ENCODE measurements around the gene CUL2. TPM values are rescaled to one million over a fixed set of nuclear protein-coding genes. Genes with fewer than 3 reads are reported as not detected.
"Not testable (repeated sequence)": the region's sequence is repeated elsewhere in the genome, so short reads cannot be mapped to it uniquely, and the experiment has no call there.

The CUL2 gene
- total RNA-seq, 1 experiment from 2014 or later: 30.7 TPM

DNA sequence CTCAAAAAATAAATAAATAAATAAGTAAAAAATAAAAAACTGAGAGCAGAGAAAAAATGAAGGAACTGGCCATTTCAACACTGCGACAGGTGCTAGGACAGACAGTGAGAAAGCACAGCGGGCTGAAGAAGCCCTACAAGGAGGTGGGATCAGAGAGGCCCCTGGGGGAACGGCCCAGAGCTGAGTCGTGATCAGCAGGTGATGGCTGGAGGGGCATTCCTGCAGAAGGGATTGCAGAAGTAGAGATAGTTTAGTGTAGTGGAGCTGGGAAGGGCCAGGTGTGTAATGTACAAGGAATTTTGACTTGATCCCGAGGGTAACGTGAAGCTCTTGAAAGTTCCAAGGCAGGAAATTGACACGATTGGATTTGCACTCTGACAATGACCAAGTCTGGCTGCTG is 112.1 kb downstream of the CUL2 start:
- ChIA-PET POLR2A (no interaction called here), CTCF (no interaction called here)
- H3K4me3 Mint-ChIP-seq (ENCODE audit: unreplicated experiment): no peak overlapping the region
- H3K36me3 Mint-ChIP-seq (ENCODE audit: insufficient read depth, unreplicated experiment): no peaks in the 10 kb centered on the region
- no TSS peak for BruUV-seq (replicated peaks)
- peaks cover 10% of the 10 kb centered on the region for H3K4me1 Mint-ChIP-seq (ENCODE audit: insufficient read depth, unreplicated experiment)
- H3K27ac Mint-ChIP-seq (ENCODE audit: low read depth, unreplicated experiment): no peak overlapping the region
- TF ChIP-seq, protein P1, sequence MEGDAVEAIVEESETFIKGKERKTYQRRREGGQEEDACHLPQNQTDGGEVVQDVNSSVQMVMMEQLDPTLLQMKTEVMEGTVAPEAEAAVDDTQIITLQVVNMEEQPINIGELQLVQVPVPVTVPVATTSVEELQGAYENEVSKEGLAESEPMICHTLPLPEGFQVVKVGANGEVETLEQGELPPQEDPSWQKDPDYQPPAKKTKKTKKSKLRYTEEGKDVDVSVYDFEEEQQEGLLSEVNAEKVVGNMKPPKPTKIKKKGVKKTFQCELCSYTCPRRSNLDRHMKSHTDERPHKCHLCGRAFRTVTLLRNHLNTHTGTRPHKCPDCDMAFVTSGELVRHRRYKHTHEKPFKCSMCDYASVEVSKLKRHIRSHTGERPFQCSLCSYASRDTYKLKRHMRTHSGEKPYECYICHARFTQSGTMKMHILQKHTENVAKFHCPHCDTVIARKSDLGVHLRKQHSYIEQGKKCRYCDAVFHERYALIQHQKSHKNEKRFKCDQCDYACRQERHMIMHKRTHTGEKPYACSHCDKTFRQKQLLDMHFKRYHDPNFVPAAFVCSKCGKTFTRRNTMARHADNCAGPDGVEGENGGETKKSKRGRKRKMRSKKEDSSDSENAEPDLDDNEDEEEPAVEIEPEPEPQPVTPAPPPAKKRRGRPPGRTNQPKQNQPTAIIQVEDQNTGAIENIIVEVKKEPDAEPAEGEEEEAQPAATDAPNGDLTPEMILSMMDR (IDR thresholded peaks at IDR 0.05; ENCODE audit: unreplicated experiment): no peak
- no peaks in the 10 kb centered on the region for H3K27me3 Mint-ChIP-seq (ENCODE audit: insufficient read depth, unreplicated experiment)
- intact Hi-C loops (cut with micrococcal nuclease): no loop called here
- DNase-seq (ENCODE audit: unreplicated experiment): no peak
- peaks cover 7% of the 10 kb centered on the region for H3K9me3 Mint-ChIP-seq (ENCODE audit: unreplicated experiment)

DNA sequence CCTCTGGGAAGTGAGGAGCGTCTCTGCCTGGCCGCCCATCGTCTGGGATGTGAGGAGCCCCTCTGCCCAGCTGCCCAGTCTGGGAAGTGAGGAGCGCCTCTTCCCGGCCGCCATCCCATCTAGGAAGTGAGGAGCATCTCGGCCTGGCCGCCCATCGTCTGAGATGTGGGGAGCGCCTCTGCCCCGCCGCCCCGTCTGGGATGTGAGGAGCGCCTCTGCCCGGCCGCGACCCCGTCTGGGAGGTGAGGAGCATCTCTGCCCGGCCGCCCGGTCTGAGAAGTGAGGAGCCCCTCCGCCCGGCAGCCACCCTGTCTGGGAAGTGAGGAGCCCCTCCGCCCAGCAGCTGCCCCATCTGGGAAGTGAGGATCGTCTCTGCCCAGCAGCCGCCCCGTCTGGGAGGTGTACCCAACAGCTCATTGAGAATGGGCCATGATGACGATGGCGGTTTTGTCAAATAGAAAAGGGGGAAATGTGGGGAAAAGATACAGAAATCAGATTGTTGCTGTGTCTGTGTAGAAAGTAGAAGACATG is 113.7 kb downstream of the CUL2 start:
- CTCF ChIA-PET; DNase-seq (ENCODE audit: unreplicated experiment); H3K4me3 Mint-ChIP-seq (ENCODE audit: unreplicated experiment); POLR2A ChIA-PET; H3K27me3 Mint-ChIP-seq (ENCODE audit: insufficient read depth, unreplicated experiment); H3K27ac Mint-ChIP-seq (ENCODE audit: low read depth, unreplicated experiment); H3K9me3 Mint-ChIP-seq (ENCODE audit: unreplicated experiment); BruUV-seq (replicated peaks); intact Hi-C loops (cut with micrococcal nuclease); H3K36me3 Mint-ChIP-seq (ENCODE audit: insufficient read depth, unreplicated experiment): not testable (repeated sequence)
- peaks cover 13% of the 10 kb centered on the region for H3K4me1 Mint-ChIP-seq (ENCODE audit: insufficient read depth, unreplicated experiment)

DNA sequence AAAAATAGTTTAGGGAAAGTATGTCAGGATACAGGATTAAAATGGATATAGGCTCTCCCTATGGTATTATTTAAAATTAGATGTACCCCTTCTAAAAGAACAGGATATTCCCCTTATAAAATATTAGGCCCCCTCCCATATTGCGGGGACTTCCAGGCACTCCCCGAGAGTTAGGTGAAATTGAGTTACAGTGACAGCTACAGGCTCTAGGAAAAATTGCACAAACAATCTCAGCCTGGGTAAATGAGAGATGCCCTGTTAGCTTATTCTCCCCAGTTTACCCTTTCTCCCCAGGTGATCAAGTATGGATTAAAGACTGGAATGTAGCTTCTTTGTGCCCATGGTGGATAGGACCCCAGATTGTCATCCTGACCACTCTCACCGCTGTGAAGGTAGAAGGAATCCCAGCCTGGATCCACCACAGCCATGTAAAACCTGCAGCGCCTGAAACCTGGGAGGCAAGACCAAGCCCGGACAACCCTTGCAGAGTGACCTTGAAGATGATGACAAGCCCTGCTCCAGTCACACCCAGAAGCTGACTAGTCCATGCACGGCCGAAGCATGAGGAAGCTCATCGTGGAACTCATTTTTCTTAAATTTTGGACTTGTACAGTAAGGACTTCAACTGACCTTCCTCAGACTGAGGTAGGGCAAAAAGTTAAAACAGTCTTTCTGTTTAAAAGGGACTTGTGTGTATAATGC is 115.6 kb downstream of the CUL2 start:
- not testable (repeated sequence) for H3K36me3 Mint-ChIP-seq (ENCODE audit: insufficient read depth, unreplicated experiment); H3K9me3 Mint-ChIP-seq (ENCODE audit: unreplicated experiment); BruUV-seq (replicated peaks); H3K27me3 Mint-ChIP-seq (ENCODE audit: insufficient read depth, unreplicated experiment); DNase-seq (ENCODE audit: unreplicated experiment)
- Mint-ChIP-seq H3K27ac (ENCODE audit: low read depth, unreplicated experiment) (peak overlapping the region; percentile 23), H3K4me3 (ENCODE audit: unreplicated experiment) (peak overlapping the region; percentile 56), H3K4me1 (ENCODE audit: insufficient read depth, unreplicated experiment) (peaks cover 25% of the 10 kb centered on the region)
- TF ChIP-seq, protein P1 (IDR thresholded peaks at IDR 0.05; ENCODE audit: unreplicated experiment): peak; percentile 42
- POLR2A ChIA-PET: interaction anchor here (0.6 kb wide), 1 partner anchor 193 kb away, joined by 3 read pairs; no protein-coding TSS in a partner anchor
- CTCF ChIA-PET: interaction anchor here (0.6 to 1.3 kb wide), 9 partner anchors 10 to 320 kb away, joined by 3 to 6 read pairs (median 3); no protein-coding TSS in a partner anchor
- intact Hi-C loops (cut with micrococcal nuclease): loop anchor here (5.0 kb wide), 1 partner anchor 307 kb away; no protein-coding TSS in a partner anchor

DNA sequence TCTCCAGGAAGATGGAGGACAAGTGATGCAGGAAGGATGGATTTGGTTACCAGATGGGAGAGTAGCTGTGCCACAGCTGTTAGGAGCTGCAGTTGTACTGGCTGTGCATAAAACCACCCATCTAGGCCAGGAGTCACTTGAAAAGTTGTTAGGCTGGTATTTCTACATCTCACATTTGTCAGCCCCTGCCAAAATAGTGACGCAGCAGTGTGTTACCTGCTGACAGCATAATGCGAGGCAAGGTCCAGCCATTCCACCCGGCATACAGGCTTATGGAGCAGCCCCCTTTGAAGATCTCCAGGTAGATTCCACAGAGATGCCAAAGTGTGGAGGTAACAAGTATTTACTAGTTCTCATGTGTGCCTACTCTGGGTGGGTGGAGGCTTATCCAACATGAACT is 116.4 kb downstream of the CUL2 start:
- Mint-ChIP-seq H3K4me3 (ENCODE audit: unreplicated experiment) (peak overlapping the region; percentile 56), H3K27ac (ENCODE audit: low read depth, unreplicated experiment) (peak overlapping the region; percentile 23), H3K4me1 (ENCODE audit: insufficient read depth, unreplicated experiment) (peaks cover 25% of the 10 kb centered on the region)
- not testable (repeated sequence) for H3K27me3 Mint-ChIP-seq (ENCODE audit: insufficient read depth, unreplicated experiment); BruUV-seq (replicated peaks); DNase-seq (ENCODE audit: unreplicated experiment); H3K9me3 Mint-ChIP-seq (ENCODE audit: unreplicated experiment); H3K36me3 Mint-ChIP-seq (ENCODE audit: insufficient read depth, unreplicated experiment)
- ChIA-PET POLR2A (interaction anchor here (0.6 kb wide), 2 partner anchors 20 to 192 kb away, joined by 3 read pairs; no protein-coding TSS in a partner anchor), CTCF (interaction anchor here (0.7 to 1.3 kb wide), 7 partner anchors 10 to 308 kb away, joined by 3 to 6 read pairs (median 3); no protein-coding TSS in a partner anchor)
- intact Hi-C loops (cut with micrococcal nuclease): loop anchor here (5.0 kb wide), 1 partner anchor 306 kb away; no protein-coding TSS in a partner anchor

GRCh38 chr10:34973121-34973520 is 117.0 kb downstream of the CUL2 start:
- H3K9me3 Mint-ChIP-seq (ENCODE audit: unreplicated experiment); DNase-seq (ENCODE audit: unreplicated experiment); H3K27me3 Mint-ChIP-seq (ENCODE audit: insufficient read depth, unreplicated experiment); H3K27ac Mint-ChIP-seq (ENCODE audit: low read depth, unreplicated experiment); BruUV-seq (replicated peaks); H3K4me3 Mint-ChIP-seq (ENCODE audit: unreplicated experiment); H3K36me3 Mint-ChIP-seq (ENCODE audit: insufficient read depth, unreplicated experiment); POLR2A ChIA-PET: not testable (repeated sequence)
- peaks cover 21% of the 10 kb centered on the region for H3K4me1 Mint-ChIP-seq (ENCODE audit: insufficient read depth, unreplicated experiment)
- CTCF ChIA-PET: interaction anchor here (0.6 to 1.3 kb wide), 5 partner anchors 11 to 249 kb away, joined by 3 to 6 read pairs (median 5); no protein-coding TSS in a partner anchor
- intact Hi-C loops (cut with micrococcal nuclease): loop anchor here (5.0 kb wide), 1 partner anchor 306 kb away; no protein-coding TSS in a partner anchor

GRCh38 chr10:34972591-34972990 is 117.5 kb downstream of the CUL2 start:
- DNase-seq (ENCODE audit: unreplicated experiment); BruUV-seq (replicated peaks); H3K27ac Mint-ChIP-seq (ENCODE audit: low read depth, unreplicated experiment); H3K4me3 Mint-ChIP-seq (ENCODE audit: unreplicated experiment); H3K9me3 Mint-ChIP-seq (ENCODE audit: unreplicated experiment); POLR2A ChIA-PET; H3K36me3 Mint-ChIP-seq (ENCODE audit: insufficient read depth, unreplicated experiment); H3K27me3 Mint-ChIP-seq (ENCODE audit: insufficient read depth, unreplicated experiment): not testable (repeated sequence)
- CTCF ChIA-PET: interaction anchor here (0.6 to 1.1 kb wide), 4 partner anchors 34 to 215 kb away, joined by 3 to 6 read pairs (median 3); no protein-coding TSS in a partner anchor
- intact Hi-C loops (cut with micrococcal nuclease): loop anchor here (5.0 kb wide), 1 partner anchor 305 kb away; no protein-coding TSS in a partner anchor
- peaks cover 18% of the 10 kb centered on the region for H3K4me1 Mint-ChIP-seq (ENCODE audit: insufficient read depth, unreplicated experiment)

GRCh38 chr10:34971606-34972334 is 118.4 kb downstream of the CUL2 start:
- ChIA-PET POLR2A (interaction anchor here (0.6 to 1.8 kb wide), 3 partner anchors 16 to 51 kb away, joined by 3 to 4 read pairs (median 3); no protein-coding TSS in a partner anchor), CTCF (interaction anchor here (0.6 to 1.0 kb wide), 5 partner anchors 23 to 320 kb away, joined by 3 to 5 read pairs (median 3); no protein-coding TSS in a partner anchor)
- H3K36me3 Mint-ChIP-seq (ENCODE audit: insufficient read depth, unreplicated experiment); DNase-seq (ENCODE audit: unreplicated experiment); H3K4me3 Mint-ChIP-seq (ENCODE audit: unreplicated experiment); H3K9me3 Mint-ChIP-seq (ENCODE audit: unreplicated experiment); BruUV-seq (replicated peaks); H3K27me3 Mint-ChIP-seq (ENCODE audit: insufficient read depth, unreplicated experiment); H3K27ac Mint-ChIP-seq (ENCODE audit: low read depth, unreplicated experiment): not testable (repeated sequence)
- H3K4me1 Mint-ChIP-seq (ENCODE audit: insufficient read depth, unreplicated experiment): peaks cover 23% of the 10 kb centered on the region
- intact Hi-C loops (cut with micrococcal nuclease): loop anchor here (5.0 kb wide), 1 partner anchor 304 kb away; no protein-coding TSS in a partner anchor
